HL-60/S4 treated with retinoic acid at 250 ng/mL for 4 days and 3 days (cell line): ENCODE results near the gene MLPH.

Experiments
- in situ Hi-C: fragments of 300-500 bp; cut with MboI; formaldehyde crosslinking; loops from 2 replicates; pipeline ENCODE4 v1.7.0; 2022; ENCODE audit warnings: low sequenced_read_pairs

MLPH gene

GRCh38 chr2:237538901-237539300 lies 51.9 kb downstream of the MLPH start:
- in situ Hi-C loops: no loop called here

- in situ Hi-C loops: no loop called here
Observed at GRCh38 chr2:237539681-237540080, 52.6 kb downstream of the MLPH start.

GRCh38 chr2:237540223-237540775 lies 53.2 kb downstream of the MLPH start:
- in situ Hi-C loops: no loop called here

- in situ Hi-C loops: no loop called here
Observed at GRCh38 chr2:237540823-237541222, 53.8 kb downstream of the MLPH start.

GRCh38 chr2:237541243-237541642 lies 54.2 kb downstream of the MLPH start:
- in situ Hi-C loops: no loop called here

- in situ Hi-C loops: no loop called here
Observed at GRCh38 chr2:237542001-237542704, 55.1 kb downstream of the MLPH start.

- in situ Hi-C loops: no loop called here
Observed at GRCh38 chr2:237546040-237546875, 59.2 kb downstream of the MLPH start.

GRCh38 chr2:237546876-237547395 lies 59.9 kb downstream of the MLPH start:
- in situ Hi-C loops: no loop called here

- in situ Hi-C loops: no loop called here
Observed at GRCh38 chr2:237547841-237548416, 60.9 kb downstream of the MLPH start.

- in situ Hi-C loops: no loop called here
Observed at GRCh38 chr2:237549216-237549615, 62.2 kb downstream of the MLPH start.

GRCh38 chr2:237549643-237550415 lies 62.8 kb downstream of the MLPH start:
- in situ Hi-C loops: no loop called here

GRCh38 chr2:237551071-237551574 lies 64.1 kb downstream of the MLPH start:
- in situ Hi-C loops: no loop called here

GRCh38 chr2:237552908-237553307 lies 65.9 kb downstream of the MLPH start:
- in situ Hi-C loops: no loop called here

GRCh38 chr2:237553948-237554347 lies 66.9 kb downstream of the MLPH start:
- in situ Hi-C loops: no loop called here

GRCh38 chr2:237555560-237555959 lies 68.5 kb downstream of the MLPH start:
- in situ Hi-C loops: no loop called here

- in situ Hi-C loops: no loop called here
Observed at GRCh38 chr2:237556773-237557632, 70.0 kb downstream of the MLPH start.

- in situ Hi-C loops: no loop called here
Observed at GRCh38 chr2:237557633-237558015, 70.6 kb downstream of the MLPH start.

- in situ Hi-C loops: no loop called here
Observed at GRCh38 chr2:237558961-237559641, 72.0 kb downstream of the MLPH start.

- in situ Hi-C loops: no loop called here
Observed at GRCh38 chr2:237561221-237561620, 74.2 kb downstream of the MLPH start.
